Measurements from ENCODE around the gene PANK3. TPM values are rescaled to one million over a fixed set of nuclear protein-coding genes. Genes with fewer than 3 reads are reported as not detected.

PANK3 gene
- total RNA-seq, 2 donors from 2014 or later, result 24.9 to 39.2 TPM

GRCh38 chr5:168603746-168604145, 24.6 kb upstream of the PANK3 start:
- DNase-seq (ENCODE audit: low spot score), result no peak
- Histone ChIP-seq H3K36me3 (no peaks in the 10 kb centered on the region), H3K27ac (no peak overlapping the region), H3K27me3 (replicated peaks; ENCODE audit: insufficient read depth) (no peaks in the 10 kb centered on the region), H3K4me1 (ENCODE audit: control insufficient read depth in 1 of 2, low read depth in 2 of 2) (no peaks in the 10 kb centered on the region), H3K4me3 (no peak overlapping the region), H3K9me3 (no peaks in the 10 kb centered on the region)
- no peak for ATAC-seq (ENCODE audit: insufficient number of reproducible peaks, low FRiP score, low read depth)
- TF ChIP-seq CTCF (IDR thresholded peaks at IDR 0.05), result no peak

DNA sequence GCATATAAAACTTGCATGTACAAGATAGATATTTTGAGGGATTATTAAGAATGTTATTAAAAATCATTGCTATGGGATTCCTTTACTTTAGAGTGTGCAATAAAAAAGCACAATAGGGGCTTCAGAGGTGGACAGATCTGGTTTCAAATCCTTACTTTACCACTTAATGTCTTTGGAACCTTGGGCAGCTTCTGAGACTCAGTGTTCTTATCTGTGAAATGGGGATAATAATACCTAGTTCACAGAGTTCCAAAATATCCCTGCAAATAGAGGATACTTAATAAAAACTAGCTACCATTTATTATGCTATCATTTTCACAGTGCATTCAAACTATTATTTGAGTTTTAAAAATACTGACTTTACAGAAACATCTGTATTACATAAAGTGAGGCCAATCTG, 23.3 kb upstream of the PANK3 start:
- TF ChIP-seq CTCF (IDR thresholded peaks at IDR 0.05), result no peak
- Histone ChIP-seq H3K27me3 (replicated peaks; ENCODE audit: insufficient read depth) (no peaks in the 10 kb centered on the region), H3K9me3 (no peaks in the 10 kb centered on the region), H3K36me3 (no peaks in the 10 kb centered on the region), H3K27ac (no peak overlapping the region), H3K4me1 (ENCODE audit: control insufficient read depth in 1 of 2, low read depth in 2 of 2) (no peaks in the 10 kb centered on the region), H3K4me3 (no peak overlapping the region)
- ATAC-seq (ENCODE audit: insufficient number of reproducible peaks, low FRiP score, low read depth), result no peak
- no peak for DNase-seq (ENCODE audit: low spot score)

DNA sequence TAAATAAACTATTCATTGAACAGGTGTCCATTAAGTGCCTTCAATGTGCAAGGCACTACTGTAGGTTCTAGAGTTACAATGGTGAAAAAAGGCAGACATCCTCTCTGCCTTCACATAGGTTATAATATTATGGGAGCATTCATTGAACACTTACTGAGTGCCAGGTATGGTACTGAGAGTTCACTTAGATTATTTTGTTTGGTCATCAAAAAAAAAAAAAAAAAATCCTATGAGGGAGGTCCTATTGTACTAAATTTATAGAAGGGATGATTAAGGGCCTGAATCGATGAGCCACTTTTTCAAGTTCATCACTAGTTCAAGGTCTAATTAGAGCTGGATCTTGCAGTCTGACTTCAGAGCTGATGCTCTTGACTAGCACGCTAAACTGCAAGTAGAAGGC, 22.8 kb upstream of the PANK3 start:
- Histone ChIP-seq H3K4me1 (ENCODE audit: control insufficient read depth in 1 of 2, low read depth in 2 of 2) (no peaks in the 10 kb centered on the region), H3K27ac (no peak overlapping the region), H3K9me3 (no peaks in the 10 kb centered on the region), H3K36me3 (no peaks in the 10 kb centered on the region), H3K4me3 (no peak overlapping the region), H3K27me3 (replicated peaks; ENCODE audit: insufficient read depth) (no peaks in the 10 kb centered on the region)
- TF ChIP-seq CTCF (IDR thresholded peaks at IDR 0.05), result no peak
- ATAC-seq (ENCODE audit: insufficient number of reproducible peaks, low FRiP score, low read depth), result no peak
- no peak for DNase-seq (ENCODE audit: low spot score)

- no peaks in the 10 kb centered on the region for H3K27me3 ChIP-seq (replicated peaks; ENCODE audit: insufficient read depth)
- ATAC-seq (ENCODE audit: insufficient number of reproducible peaks, low FRiP score, low read depth) (no peak), DNase-seq (ENCODE audit: low spot score) (no peak)
- H3K4me3 ChIP-seq, result no peak overlapping the region
- no peaks in the 10 kb centered on the region for H3K9me3 ChIP-seq
- H3K27ac ChIP-seq, result no peak overlapping the region
- H3K4me1 ChIP-seq (ENCODE audit: control insufficient read depth in 1 of 2, low read depth in 2 of 2), result no peaks in the 10 kb centered on the region
- no peaks in the 10 kb centered on the region for H3K36me3 ChIP-seq
- TF ChIP-seq CTCF (IDR thresholded peaks at IDR 0.05), result no peak
Measured at GRCh38 chr5:168600409-168600808, 21.2 kb upstream of the PANK3 start.

DNA sequence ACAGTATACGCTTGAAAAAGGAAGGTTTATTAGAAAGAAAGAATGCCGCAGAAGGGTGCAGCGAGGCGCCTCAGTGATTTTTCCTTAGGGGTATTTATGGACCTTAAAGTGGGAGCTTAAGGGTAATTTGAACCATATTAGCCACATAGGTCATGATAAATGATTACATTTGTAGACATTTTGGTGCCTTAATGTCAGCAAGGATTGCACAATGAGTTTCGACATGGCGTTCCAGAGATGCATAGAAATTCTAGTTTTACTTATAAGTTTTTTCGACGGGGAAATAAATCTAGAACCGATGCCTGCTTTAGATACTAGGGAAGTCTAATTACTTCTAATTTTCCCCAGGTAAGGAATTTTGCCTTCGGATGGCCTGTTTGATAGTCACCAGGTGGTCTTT, 20.7 kb upstream of the PANK3 start:
- Histone ChIP-seq H3K27ac (no peak overlapping the region), H3K27me3 (replicated peaks; ENCODE audit: insufficient read depth) (no peaks in the 10 kb centered on the region), H3K36me3 (no peaks in the 10 kb centered on the region), H3K9me3 (no peaks in the 10 kb centered on the region), H3K4me1 (ENCODE audit: control insufficient read depth in 1 of 2, low read depth in 2 of 2) (no peaks in the 10 kb centered on the region), H3K4me3 (no peak overlapping the region)
- DNase-seq (ENCODE audit: low spot score) (no peak), ATAC-seq (ENCODE audit: insufficient number of reproducible peaks, low FRiP score, low read depth) (no peak)
- no peak for TF ChIP-seq CTCF (IDR thresholded peaks at IDR 0.05)
